Measurements from ENCODE around the gene C10orf105.

GRCh38 chr10:71687480-71687879 lies 32.1 kb downstream of the C10orf105 start:
- TF ChIP-seq GATA2 (IDR thresholded peaks at IDR 0.05; ENCODE audit: low read depth, low read length), result no peak
- no peak for TF ChIP-seq GATA3 (IDR thresholded peaks at IDR 0.05; ENCODE audit: low read depth, low read length)
